HEK293T (cell line): Measurements from ENCODE around the gene DCBLD1.

Experiments
- CTCF ChIA-PET: fragments of 350-600 bp; formaldehyde crosslinking; extraction: SDS; loops from one replicate; lab custom pipeline; 2021; ENCODE audit warnings: antibody characterized with exemption, inconsistent platforms; lab: Yijun Ruan, JAX
- POLR2A ChIA-PET: fragments of 350-600 bp; formaldehyde crosslinking; extraction: SDS; loops from one replicate; lab custom pipeline; 2020; ENCODE audit warnings: antibody characterized with exemption, inconsistent platforms; lab: Yijun Ruan, JAX
- DNase-seq: peaks from one replicate; pipeline ENCODE4 v3.0.0; 2012; ENCODE audit warnings: mixed read lengths; ENCODE audit errors: extremely low spot score
- ARNT ChIP-seq: fragments of 450-650 bp; IDR thresholded peaks from 2 replicates; pipeline ENCODE4 v1.6.1; 2017; ENCODE audit warnings: mild to moderate bottlenecking
- BHLHE40 ChIP-seq: fragments of 450-650 bp; IDR thresholded peaks from 2 replicates; pipeline ENCODE4 v1.6.1; 2016; ENCODE audit warnings: mild to moderate bottlenecking, moderate library complexity, borderline replicate concordance
- CTBP1 ChIP-seq: fragments of 450-650 bp; IDR thresholded peaks from 2 replicates; pipeline ENCODE4 v1.6.1; 2016; ENCODE audit warnings: borderline replicate concordance
- ELF4 ChIP-seq: fragments of 450-650 bp; IDR thresholded peaks from 2 replicates; pipeline ENCODE4 v1.6.1; 2017; ENCODE audit warnings: antibody characterized with exemption
- FOXA1 ChIP-seq: fragments of 450-650 bp; IDR thresholded peaks from 2 replicates; pipeline ENCODE4 v1.6.1; 2016; ENCODE audit warnings: mild to moderate bottlenecking
- FOXK2 ChIP-seq: fragments of 450-650 bp; IDR thresholded peaks from 2 replicates; pipeline ENCODE4 v1.6.1; 2016; ENCODE audit warnings: mild to moderate bottlenecking
- FOXM1 ChIP-seq: fragments of 450-650 bp; IDR thresholded peaks from 2 replicates; pipeline ENCODE4 v1.6.1; 2017; ENCODE audit warnings: mild to moderate bottlenecking, borderline replicate concordance
- HDGF ChIP-seq: fragments of 450-650 bp; IDR thresholded peaks from 2 replicates; pipeline ENCODE4 v1.6.1; 2017; ENCODE audit warnings: antibody characterized with exemption, borderline replicate concordance
- L3MBTL2 ChIP-seq: fragments of 450-650 bp; conservative IDR thresholded peaks from 2 replicates; pipeline ENCODE4 v1.6.1; 2016; ENCODE audit warnings: mild to moderate bottlenecking
- LEF1 ChIP-seq: fragments of 450-650 bp; IDR thresholded peaks from 2 replicates; pipeline ENCODE4 v1.6.1; 2017; ENCODE audit warnings: mild to moderate bottlenecking, borderline replicate concordance
- NFRKB ChIP-seq: fragments of 450-650 bp; IDR thresholded peaks from 2 replicates; pipeline ENCODE4 v1.6.1; 2016; ENCODE audit warnings: mild to moderate bottlenecking, moderate library complexity
- PKNOX1 ChIP-seq: fragments of 450-650 bp; IDR thresholded peaks from 2 replicates; pipeline ENCODE4 v1.6.1; 2016
- SP1 ChIP-seq: fragments of 450-650 bp; IDR thresholded peaks from 2 replicates; pipeline ENCODE4 v1.6.1; 2017
- SUZ12 ChIP-seq: fragments of 450-650 bp; IDR thresholded peaks from 2 replicates; pipeline ENCODE4 v1.6.1; 2016; ENCODE audit warnings: mild to moderate bottlenecking
- TARDBP ChIP-seq: fragments of 450-650 bp; IDR thresholded peaks from 2 replicates; pipeline ENCODE4 v1.6.1; 2016
- ZNF384 ChIP-seq: fragments of 450-650 bp; IDR thresholded peaks from 2 replicates; pipeline ENCODE4 v1.6.1; 2016

Gene DCBLD1

GRCh38 chr6:117550078-117550600 is 67.7 kb downstream of the DCBLD1 start:
- CTCF ChIA-PET: no interaction called here
- POLR2A ChIA-PET: interaction anchor here (0.6 kb wide), 1 partner anchor 32 kb away, joined by 4 read pairs; no protein-coding TSS in a partner anchor
- TF ChIP-seq BHLHE40 (no peak), SUZ12 (no peak), ARNT (no peak), ZNF384 (no peak), TARDBP (no peak)
- no peak for DNase-seq

- DNase-seq: no peak
- no peak for TF ChIP-seq BHLHE40
- no peak for TF ChIP-seq FOXM1
- TF ChIP-seq HDGF: no peak
- no peak for TF ChIP-seq SP1
- no peak for TF ChIP-seq PKNOX1
- TF ChIP-seq LEF1: no peak
- TF ChIP-seq SUZ12: no peak
- TF ChIP-seq FOXK2: no peak
- no peak for TF ChIP-seq FOXA1
- no peak for TF ChIP-seq ELF4
- no peak for TF ChIP-seq NFRKB
- TF ChIP-seq TARDBP: no peak
- no peak for TF ChIP-seq ARNT
- TF ChIP-seq ZNF384: no peak
- no peak for TF ChIP-seq L3MBTL2
- ChIA-PET POLR2A (interaction anchor here (1.1 kb wide), 1 partner anchor 67 kb away, joined by 3 read pairs; no protein-coding TSS in a partner anchor), CTCF (interaction anchor here (2.5 kb wide), 1 partner anchor 101 kb away, joined by 11 read pairs; no protein-coding TSS in a partner anchor)
These were observed 68.3 kb downstream of the DCBLD1 start for GRCh38 chr6:117550618-117551242.

- DNase-seq: no peak
- ChIA-PET POLR2A (no interaction called here), CTCF (interaction anchor here (2.5 kb wide), 1 partner anchor 103 kb away, joined by 11 read pairs; no protein-coding TSS in a partner anchor)
- TF ChIP-seq LEF1 (no peak), FOXA1 (no peak), ZNF384 (no peak), SUZ12 (no peak), ELF4 (no peak), HDGF (no peak), FOXM1 (no peak), ARNT (no peak), L3MBTL2 (no peak)
These were observed 70.1 kb downstream of the DCBLD1 start for GRCh38 chr6:117552618-117553017.

GRCh38 chr6:117553142-117553541 is 70.7 kb downstream of the DCBLD1 start:
- TF ChIP-seq FOXM1 (no peak), ELF4 (no peak), SP1 (no peak), ZNF384 (no peak), SUZ12 (no peak), HDGF (no peak), TARDBP (no peak), CTBP1 (no peak), ARNT (no peak), NFRKB (no peak), FOXA1 (no peak), FOXK2 (no peak), PKNOX1 (no peak), LEF1 (no peak), L3MBTL2 (no peak), BHLHE40 (no peak)
- no peak for DNase-seq
- POLR2A ChIA-PET: no interaction called here
- CTCF ChIA-PET: interaction anchor here (2.5 kb wide), 1 partner anchor 103 kb away, joined by 11 read pairs; no protein-coding TSS in a partner anchor

- CTCF ChIA-PET: interaction anchor here (0.6 to 1.3 kb wide), 6 partner anchors 11 to 105 kb away, joined by 3 to 6 read pairs (median 3); no protein-coding TSS in a partner anchor
- POLR2A ChIA-PET: interaction anchor here (1.6 kb wide), 1 partner anchor 47 kb away, joined by 4 read pairs; the partner anchor contains the start of gene GOPC
- TF ChIP-seq FOXA1 (no peak), PKNOX1 (no peak), ELF4 (no peak), HDGF (no peak), LEF1 (no peak), FOXM1 (no peak), FOXK2 (no peak), NFRKB (no peak), TARDBP (no peak), L3MBTL2 (no peak), ARNT (no peak), BHLHE40 (no peak), SUZ12 (no peak)
- DNase-seq: no peak
These were observed 72.9 kb downstream of the DCBLD1 start for GRCh38 chr6:117555262-117555849.
